NCI-H1694 treated with DMSO at 0.1 percent for 48 hours (cell line): ENCODE data around the gene OR52B2.
"Not testable (repeated sequence)": the region's sequence is repeated elsewhere in the genome, so short reads cannot be mapped to it uniquely, and the experiment has no call there.

Source experiments
- DNase-seq: peaks from one replicate; lab custom pipeline; 2025; lab: John Stamatoyannopoulos, UW

Gene OR52B2

DNA sequence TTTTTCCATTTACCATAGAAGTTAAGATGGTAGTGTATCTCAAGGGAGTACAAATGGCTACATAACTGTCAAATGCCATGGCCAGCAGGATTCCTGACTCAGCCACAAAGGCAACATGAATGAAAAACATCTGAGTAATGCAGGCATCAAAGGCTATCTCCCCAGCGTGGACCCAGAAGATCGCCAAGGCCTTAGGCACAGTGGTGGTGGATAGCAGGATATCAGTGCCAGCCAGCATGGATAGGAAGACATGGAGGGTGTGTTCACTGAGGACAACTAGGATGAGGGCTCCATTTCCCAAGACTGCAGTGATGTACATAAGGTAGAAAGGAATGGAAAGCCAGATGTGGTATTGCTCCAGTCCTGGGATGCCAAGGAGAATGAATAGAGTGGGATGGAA, 18.0 kb downstream of the OR52B2 start:
- no peak for DNase-seq

DNA sequence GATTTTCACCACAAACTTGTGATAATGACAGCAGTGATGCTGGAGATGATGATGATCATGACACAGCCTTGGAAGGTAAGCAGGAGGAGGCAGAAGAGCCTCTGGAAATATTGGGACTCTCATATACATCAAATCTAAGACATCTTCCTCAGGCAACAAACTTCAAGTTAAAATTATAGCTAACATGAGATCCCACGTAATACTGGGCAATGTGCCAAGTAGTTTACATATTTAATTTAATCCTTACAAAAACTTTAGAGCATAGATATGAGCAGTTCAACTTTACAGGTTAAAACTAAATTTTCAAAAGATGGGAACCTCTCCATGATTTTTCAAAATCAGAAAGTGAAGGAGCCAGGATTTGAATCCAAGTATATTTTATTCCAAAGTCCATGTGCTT, 19.0 kb downstream of the OR52B2 start:
- DNase-seq = no peak

- not testable (repeated sequence) for DNase-seq
Measured at GRCh38 chr11:6143737-6144136, 26.4 kb downstream of the OR52B2 start.

- no peak for DNase-seq
Measured at GRCh38 chr11:6142936-6143335, 27.2 kb downstream of the OR52B2 start.

DNA sequence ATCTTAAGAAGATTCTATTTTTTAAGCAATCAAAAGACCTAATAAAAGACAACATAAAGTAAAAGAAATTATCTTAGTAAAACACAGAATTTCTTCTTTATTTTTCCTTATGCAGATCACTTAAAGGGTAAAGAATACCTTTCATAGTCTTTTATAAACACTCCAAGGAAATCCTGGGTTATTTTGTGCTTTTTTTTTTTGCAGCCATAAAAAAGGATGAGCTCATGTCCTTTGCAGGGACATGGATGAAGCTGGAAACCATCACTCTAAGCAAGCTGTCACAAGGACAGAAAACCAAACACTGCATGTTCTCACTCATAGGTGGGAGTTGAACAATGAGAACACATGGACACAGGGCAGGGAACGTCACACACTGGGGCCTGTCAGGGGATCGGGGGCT, 34.2 kb downstream of the OR52B2 start:
- not testable (repeated sequence) for DNase-seq

GRCh38 chr11:6132431-6132830, 37.7 kb downstream of the OR52B2 start:
- DNase-seq = no peak

GRCh38 chr11:6129635-6130034, 40.5 kb downstream of the OR52B2 start:
- DNase-seq = no peak

DNA sequence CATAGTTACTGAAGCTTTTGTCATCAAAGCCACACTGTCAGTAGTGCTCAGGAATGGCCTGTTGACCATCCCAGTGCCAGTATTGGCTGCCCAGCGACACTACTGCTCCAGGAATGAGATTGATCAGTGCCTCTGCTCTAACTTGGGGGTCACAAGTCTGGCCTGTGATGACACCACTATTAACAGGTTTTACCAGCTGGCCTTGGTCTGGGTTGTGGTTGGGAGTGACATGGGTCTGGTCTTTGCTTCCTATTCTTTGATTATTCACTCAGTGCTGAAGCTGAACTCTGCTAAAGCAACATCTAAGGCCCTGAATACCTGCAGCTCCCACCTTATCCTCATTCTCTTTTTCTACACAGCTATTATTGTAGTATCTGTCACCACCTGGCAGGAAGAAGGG, 41.1 kb downstream of the OR52B2 start:
- DNase-seq = no peak

DNA sequence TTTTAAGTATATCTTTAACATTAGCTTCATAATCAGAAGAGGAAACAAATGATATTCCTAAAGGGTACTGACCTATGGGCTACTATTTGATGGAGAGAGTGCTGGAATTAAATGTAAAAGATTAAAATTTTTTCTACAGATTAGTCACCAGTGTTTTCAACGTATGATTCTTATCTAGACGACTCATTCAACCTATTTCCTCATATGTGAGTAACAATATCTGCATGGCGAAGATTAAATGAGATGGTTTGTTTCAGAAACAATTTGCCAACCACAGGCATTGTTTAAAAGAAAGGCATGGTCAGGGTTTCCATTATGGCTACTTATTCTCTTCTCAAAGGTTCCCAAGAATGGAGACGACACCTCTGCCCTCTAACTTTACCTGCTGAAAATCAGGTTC, 42.2 kb downstream of the OR52B2 start:
- DNase-seq = no peak

DNA sequence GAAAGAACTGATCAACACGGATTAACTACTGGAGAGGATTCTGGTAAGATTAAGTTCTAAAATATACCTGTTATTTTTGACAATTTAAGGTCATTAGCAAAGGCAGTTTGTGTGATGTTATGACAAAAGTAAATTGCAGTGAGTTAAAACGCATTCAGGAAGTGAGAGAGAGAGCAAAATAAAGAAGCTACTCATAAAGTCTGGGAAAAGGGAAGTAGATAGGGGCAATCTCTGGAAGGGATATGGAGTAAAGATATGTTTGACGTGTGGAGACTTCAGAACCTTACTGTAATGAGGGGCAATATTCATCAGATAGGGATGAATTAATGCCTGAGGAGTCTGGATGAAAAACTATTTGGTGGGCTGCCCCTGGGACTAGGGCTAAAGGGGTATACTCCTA, 45.9 kb downstream of the OR52B2 start:
- DNase-seq = no peak
